Measurements from ENCODE around the gene CLTCL1. TPM values are rescaled to one million over a fixed set of nuclear protein-coding genes. Genes with fewer than 3 reads are reported as not detected.

Gene CLTCL1
- total RNA-seq, 2 donors from 2014 or later = 0.16 to 1.0 TPM

DNA sequence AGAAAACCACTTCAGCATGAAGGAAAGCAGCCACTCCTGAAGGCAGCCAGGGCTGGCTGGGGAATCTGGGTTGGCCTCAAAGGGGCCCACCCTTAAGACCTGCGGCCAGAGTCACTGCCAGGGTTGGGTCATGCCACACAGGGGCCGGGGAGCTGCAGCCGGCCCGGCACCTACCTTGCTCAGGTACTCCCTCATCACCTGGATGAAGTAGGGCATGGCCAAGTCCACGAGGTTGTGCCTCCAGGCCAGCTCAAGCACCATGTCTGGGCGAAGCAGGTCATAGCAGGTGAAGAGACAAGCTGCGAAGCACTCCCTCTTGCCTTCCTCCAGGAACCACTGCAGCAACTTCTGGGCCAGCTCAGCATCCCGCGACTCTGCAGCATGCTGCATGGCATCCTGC, 108.3 kb downstream of the CLTCL1 start:
- DNase-seq (no peak), ATAC-seq (no peak)
- Mint-ChIP-seq H3K27me3 (no peaks in the 10 kb centered on the region), H3K4me3 (no peak overlapping the region), H3K4me1 (peaks cover 15% of the 10 kb centered on the region), H3K36me3 (ENCODE audit: low read depth) (no peaks in the 10 kb centered on the region), H3K27ac (no peak overlapping the region)
- no peaks in the 10 kb centered on the region for H3K9me3 ChIP-seq (ENCODE audit: control insufficient read depth, low read length, poor library complexity, severe bottlenecking)

DNA sequence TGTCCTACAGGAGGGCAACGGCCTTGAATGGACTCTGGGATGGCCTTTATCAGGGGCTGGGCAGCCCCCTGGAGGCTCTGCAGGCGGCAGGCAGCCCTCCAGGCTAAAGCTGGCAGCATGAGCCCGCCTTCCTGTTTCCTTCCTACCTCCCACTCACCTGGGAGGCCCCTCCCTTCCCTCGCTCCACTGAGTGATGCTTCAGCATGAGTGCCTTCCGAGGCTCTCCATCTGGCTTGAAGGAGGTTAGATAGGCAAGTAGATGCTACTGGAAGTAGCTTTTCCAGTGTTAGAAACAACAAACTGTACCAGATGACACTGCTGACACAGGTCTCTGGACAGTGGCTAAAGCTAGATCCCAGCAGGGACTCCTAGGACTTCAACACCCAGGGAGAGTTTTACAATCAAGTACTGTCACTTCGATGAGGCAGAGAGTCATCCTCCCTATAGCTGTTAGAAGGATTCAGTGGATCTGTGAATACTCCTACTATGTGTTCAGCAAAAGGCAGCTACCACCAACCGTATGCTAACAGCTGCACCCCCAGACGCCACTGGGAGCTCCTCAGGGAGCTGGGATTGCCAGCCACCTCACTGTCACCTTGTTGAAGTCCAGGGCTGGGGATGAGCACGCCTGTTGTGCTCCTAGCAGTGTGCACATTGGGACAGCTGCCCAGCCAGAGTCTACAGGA, 108.9 kb downstream of the CLTCL1 start:
- Mint-ChIP-seq H3K4me1 (peaks cover 15% of the 10 kb centered on the region), H3K36me3 (ENCODE audit: low read depth) (no peaks in the 10 kb centered on the region), H3K27me3 (no peaks in the 10 kb centered on the region), H3K27ac (peak overlapping the region; percentile 81), H3K4me3 (no peak overlapping the region)
- DNase-seq (no peak), ATAC-seq (no peak)
- no peaks in the 10 kb centered on the region for H3K9me3 ChIP-seq (ENCODE audit: control insufficient read depth, low read length, poor library complexity, severe bottlenecking)

DNA sequence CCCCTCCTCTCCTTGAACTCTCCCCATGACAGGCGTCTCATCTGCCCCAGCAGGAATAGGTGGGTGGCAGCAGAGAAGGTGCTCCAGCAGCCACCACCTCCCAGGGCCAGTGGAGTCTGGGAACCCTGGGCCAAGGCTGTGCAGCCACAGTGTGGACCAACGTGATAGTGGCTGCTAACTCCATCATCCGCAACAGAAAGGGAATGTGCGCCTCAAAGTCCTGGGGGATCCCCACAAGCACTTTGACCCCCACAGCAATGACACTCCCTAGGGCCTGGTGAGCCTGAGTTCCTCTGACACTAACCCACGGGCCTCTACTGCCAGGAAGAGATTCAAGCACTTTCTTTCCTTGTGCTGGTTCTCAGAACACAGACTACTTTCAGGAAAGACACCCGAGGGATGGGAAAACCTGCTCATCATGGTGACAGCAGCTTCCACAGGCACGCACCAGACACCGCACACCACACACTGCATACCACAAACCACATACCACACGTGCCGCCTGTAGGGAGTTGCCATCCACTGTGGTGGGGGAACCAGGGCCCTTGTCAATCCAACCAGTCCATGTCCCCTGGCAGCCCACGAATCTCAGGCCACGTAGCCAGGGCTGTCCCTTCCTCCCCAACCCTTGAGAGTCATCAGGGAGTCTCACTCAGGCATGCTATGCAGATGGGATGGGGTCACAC, 109.6 kb downstream of the CLTCL1 start:
- H3K36me3 Mint-ChIP-seq (ENCODE audit: low read depth) = no peaks in the 10 kb centered on the region
- no peaks in the 10 kb centered on the region for H3K27me3 Mint-ChIP-seq
- H3K9me3 ChIP-seq (ENCODE audit: control insufficient read depth, low read length, poor library complexity, severe bottlenecking) = no peaks in the 10 kb centered on the region
- DNase-seq = no peak
- peaks cover 15% of the 10 kb centered on the region for H3K4me1 Mint-ChIP-seq
- no peak for ATAC-seq
- H3K27ac Mint-ChIP-seq = peak overlapping the region; percentile 81
- H3K4me3 Mint-ChIP-seq = no peak overlapping the region

DNA sequence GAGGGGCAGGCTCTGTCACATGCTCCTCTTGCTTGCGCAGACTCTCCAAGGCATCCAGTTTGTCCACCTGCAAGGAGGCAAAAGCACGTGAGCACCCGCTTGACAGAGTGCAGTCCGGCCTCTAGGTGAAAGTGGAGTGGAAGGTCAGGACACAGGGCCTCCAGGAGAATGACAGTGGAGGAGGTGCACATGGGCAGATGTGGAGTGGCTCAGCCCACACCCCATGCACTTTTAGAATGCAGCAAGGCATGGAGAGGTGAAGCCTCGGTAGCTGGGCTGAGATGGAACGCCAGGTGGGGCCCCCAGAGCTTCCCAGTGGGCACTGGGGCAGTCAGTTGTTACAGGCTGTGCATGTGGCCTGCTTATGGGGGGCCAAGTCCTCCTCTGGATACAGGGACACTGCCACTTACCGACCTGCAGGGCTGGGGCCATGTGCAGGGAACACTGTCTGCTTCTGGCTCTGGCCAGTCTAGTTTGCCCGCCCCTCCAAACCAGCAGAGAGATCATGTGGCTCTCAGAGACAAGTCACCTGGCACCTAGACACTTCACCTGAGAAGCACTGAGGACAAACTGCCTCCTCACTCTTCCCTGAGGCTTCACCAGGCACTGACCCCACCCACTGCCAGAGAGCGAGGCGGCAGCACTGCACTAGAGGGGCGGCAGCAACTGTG, 110.6 kb downstream of the CLTCL1 start:
- Mint-ChIP-seq H3K36me3 (ENCODE audit: low read depth) (no peaks in the 10 kb centered on the region), H3K4me3 (no peak overlapping the region), H3K4me1 (peaks cover 15% of the 10 kb centered on the region), H3K27ac (peak overlapping the region; percentile 81), H3K27me3 (no peaks in the 10 kb centered on the region)
- DNase-seq (no peak), ATAC-seq (no peak)
- H3K9me3 ChIP-seq (ENCODE audit: control insufficient read depth, low read length, poor library complexity, severe bottlenecking) = no peaks in the 10 kb centered on the region

DNA sequence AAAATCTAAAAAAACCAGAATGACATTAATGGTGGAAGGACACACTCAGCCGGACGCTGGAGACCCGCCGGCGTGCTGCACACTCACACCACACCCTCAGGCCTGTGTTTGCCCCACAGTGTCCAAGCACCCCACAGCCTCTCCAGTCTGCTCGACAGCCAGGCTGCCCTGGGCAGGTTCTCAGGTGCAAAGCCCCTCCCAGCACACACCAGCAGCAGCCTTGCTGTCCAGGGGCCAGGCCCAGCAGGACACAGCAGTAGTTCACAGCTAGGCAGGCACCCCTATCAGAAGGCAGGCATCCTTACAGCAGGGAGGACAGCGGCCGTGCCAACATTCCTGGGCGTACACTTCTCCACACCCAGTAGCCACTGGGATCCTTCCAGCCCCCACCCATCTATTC, 111.3 kb downstream of the CLTCL1 start:
- peaks cover 17% of the 10 kb centered on the region for H3K4me1 Mint-ChIP-seq

DNA sequence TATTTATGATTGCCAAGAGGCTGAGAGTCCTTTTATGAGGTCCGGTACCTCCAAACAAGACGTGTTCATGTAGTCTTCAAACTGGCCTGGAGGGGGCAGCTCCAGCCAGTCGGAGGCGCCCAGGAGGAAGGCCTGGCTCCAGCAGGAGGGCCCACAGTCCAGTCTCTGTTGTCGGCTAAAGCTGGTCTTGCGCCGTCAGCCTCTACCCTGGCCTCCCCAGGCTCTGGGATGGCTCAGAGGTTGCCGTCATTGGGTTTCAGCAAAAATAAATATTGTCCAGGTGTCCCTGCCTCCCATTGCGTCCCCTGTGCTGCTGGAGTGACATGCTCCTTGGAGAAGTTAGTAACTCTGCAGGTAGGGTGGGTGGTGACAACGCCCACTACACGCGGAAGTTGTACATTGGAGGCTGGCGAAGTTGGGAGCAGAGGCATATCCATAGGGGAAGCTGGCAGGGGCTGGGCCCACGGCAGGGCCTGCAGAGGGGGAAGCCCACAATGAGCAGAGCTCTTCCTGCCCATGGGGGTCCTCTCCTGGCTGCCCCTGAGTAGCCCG, 111.9 kb downstream of the CLTCL1 start:
- no peaks in the 10 kb centered on the region for H3K27me3 Mint-ChIP-seq
- no peaks in the 10 kb centered on the region for H3K36me3 Mint-ChIP-seq (ENCODE audit: low read depth)
- DNase-seq = no peak
- peak; percentile 50 for ATAC-seq
- peaks cover 17% of the 10 kb centered on the region for H3K4me1 Mint-ChIP-seq
- H3K27ac Mint-ChIP-seq = peak overlapping the region; percentile 54
- no peaks in the 10 kb centered on the region for H3K9me3 ChIP-seq (ENCODE audit: control insufficient read depth, low read length, poor library complexity, severe bottlenecking)
- H3K4me3 Mint-ChIP-seq = peak overlapping the region; percentile 88

More for the DNA sequence above, 111.3 kb downstream of the CLTCL1 start:
- Mint-ChIP-seq H3K36me3 (ENCODE audit: low read depth) (no peaks in the 10 kb centered on the region), H3K27me3 (no peaks in the 10 kb centered on the region), H3K4me3 (no peak overlapping the region), H3K27ac (no peak overlapping the region)
- ATAC-seq (no peak), DNase-seq (no peak)
- H3K9me3 ChIP-seq (ENCODE audit: control insufficient read depth, low read length, poor library complexity, severe bottlenecking) = no peaks in the 10 kb centered on the region

DNA sequence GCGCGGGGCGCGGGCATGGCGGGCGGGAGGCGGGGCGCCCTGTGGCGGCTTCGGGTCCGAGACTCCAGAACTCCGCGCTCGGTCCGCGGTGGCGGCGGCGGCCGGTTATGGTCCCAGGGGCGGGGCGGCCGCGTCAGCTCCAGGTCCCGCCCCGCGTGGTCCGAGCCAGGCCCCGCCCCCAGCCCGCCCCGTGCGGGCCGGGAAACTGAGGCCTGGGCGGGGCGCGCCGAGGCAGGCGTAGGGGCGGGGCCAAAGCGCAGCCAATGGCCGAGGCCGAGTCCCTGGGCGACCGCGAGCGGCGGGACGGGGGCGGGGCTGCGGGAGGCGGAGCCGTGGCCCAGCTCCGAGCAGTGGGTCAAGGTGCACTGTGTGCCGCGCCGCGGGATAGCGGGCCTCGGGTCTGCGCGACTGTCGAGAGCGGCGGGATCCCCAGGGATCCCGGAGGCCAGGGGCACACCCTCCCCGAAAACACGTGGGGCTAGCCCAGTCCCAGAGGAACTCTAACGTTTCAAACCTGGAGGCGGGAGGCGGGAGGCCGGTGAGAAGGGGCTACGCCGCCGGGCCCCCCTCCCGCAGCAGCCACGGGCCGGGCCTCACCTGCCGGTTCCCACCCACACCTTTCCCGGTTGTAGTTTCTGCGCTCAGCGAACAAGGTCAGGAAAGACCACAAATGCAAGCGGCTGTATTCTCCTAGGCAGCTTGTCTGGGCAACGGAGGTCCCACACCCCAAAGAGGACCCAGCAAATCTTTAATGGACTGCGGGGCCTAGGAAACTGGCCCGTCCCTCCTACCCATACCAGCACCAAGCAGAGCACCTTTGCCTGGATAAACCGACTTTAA, 112.6 kb downstream of the CLTCL1 start, which contains the start of gene SLC25A1:
SLC25A1 (minus strand) TSS at position 80 of the 840 bp plus-strand sequence; CDS start at position 17, 63 bp downstream.
- Mint-ChIP-seq H3K27ac (peak within 1 kb of the TSS; percentile 54), H3K36me3 (ENCODE audit: low read depth) (no peaks in the 10 kb centered on the region), H3K4me1 (peaks cover 17% of the 10 kb centered on the region), H3K4me3 (peak within 1 kb of the TSS; percentile 88), H3K27me3 (no peaks in the 10 kb centered on the region)
- ATAC-seq (peak; percentile 78), DNase-seq (peak; percentile 44 to 81 (median 77))
- H3K9me3 ChIP-seq (ENCODE audit: control insufficient read depth, low read length, poor library complexity, severe bottlenecking) = no peaks in the 10 kb centered on the region

DNA sequence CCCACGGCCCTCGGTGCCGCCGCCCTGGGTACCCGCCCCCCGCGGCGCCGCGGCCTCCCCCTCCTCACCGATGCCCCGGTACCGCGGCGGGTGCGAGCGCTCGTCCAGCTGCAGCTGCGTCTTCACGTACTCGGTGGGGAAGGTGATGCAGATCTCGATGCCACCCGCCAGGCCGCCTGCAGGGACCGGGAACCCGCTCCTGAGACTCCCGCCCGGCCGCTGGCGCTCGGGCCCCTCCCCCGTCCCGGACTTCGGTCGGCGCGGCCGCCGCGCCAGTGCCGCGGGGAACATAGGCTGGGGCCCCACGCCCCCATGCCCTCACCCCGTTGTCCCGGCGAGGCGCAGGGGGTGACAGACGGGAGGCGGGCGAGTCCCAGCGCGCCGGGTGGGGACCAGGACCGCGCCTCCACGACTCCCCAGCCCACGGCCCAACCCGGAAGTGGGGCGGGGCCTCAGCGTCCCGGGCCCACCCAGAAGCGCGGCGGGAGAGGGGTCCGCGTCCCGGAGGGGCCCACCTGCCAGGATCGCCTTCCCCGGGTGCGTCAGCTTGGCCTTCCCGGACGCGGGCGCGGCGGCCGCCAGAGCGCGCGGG, 113.4 kb downstream of the CLTCL1 start:
- peaks cover 22% of the 10 kb centered on the region for H3K4me1 Mint-ChIP-seq
- no peaks in the 10 kb centered on the region for H3K9me3 ChIP-seq (ENCODE audit: control insufficient read depth, low read length, poor library complexity, severe bottlenecking)
- ATAC-seq = peak; percentile 70
- DNase-seq = peak in 2 of 3 donors; percentile 64
- H3K4me3 Mint-ChIP-seq = peak overlapping the region; percentile 76
- H3K27me3 Mint-ChIP-seq = no peaks in the 10 kb centered on the region
- no peak overlapping the region for H3K27ac Mint-ChIP-seq
- no peaks in the 10 kb centered on the region for H3K36me3 Mint-ChIP-seq (ENCODE audit: low read depth)

DNA sequence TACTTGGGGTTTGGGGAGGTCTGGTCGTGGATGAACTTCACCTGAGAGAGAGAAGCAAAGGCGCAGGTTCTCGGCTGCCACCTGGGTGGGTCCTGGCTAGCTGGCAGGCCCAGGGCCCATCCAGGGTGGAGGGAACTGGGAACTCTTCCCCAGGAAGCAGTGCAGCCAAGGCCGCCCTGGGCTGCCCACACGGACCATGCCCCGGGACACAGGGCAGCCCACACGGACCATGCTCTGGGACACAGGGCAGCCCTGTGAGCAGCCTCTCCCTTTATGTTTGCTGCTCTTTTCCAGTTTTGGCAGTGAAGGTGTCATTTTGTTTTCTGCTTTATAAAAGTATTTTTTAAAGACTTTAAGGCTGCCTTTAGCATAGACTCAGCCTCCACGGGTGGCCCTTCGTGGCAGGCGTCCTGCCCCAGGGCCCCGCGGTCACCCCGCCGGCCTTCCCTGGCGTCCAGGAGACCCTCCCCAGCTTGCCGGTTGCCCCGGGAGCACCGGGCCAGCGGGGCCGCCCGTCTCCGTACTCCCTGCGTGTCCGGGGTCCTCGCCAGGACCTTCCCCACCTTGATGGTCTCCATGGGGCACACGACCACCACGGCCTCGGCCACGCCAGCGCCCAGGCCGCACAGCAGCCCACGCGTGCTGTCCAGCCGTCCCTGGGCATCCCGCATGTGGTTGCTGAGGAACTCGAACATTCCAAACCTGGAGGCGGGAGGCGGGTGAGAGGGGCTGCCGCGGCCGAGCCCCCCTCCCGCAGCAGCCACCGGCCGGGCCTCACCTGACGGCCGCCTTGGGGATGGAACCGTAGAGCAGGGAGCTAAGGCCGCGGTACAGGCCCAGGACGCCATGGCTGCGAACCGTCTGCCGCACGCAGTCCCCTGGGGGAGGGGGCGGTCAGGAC, 114.1 kb downstream of the CLTCL1 start:
- no peaks in the 10 kb centered on the region for H3K9me3 ChIP-seq (ENCODE audit: control insufficient read depth, low read length, poor library complexity, severe bottlenecking)
- Mint-ChIP-seq H3K27me3 (no peaks in the 10 kb centered on the region), H3K27ac (no peak overlapping the region), H3K4me3 (peak overlapping the region; percentile 76), H3K4me1 (peaks cover 26% of the 10 kb centered on the region), H3K36me3 (ENCODE audit: low read depth) (no peaks in the 10 kb centered on the region)
- no peak for DNase-seq
- peak; percentile 1 for ATAC-seq

DNA sequence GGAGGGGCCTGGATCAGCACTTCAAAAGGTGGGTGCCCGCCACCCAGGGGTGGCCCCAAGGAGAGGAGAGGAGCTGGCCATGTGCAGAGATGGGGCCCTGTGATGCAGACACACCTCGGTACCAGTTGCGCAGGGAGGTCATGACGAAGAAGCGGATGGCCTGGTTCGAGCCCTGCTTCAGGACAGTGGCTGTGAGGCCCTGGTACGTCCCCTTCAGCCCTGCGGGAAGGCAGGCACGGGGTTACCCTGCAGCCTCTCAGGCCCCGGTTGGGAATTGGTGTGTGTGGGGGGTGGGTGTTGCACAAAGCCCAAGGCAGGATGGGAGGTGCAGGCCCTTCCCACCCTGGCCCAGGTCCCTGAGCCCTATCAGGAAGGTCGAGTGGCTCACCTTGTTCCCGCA, 114.8 kb downstream of the CLTCL1 start:
- no peaks in the 10 kb centered on the region for H3K9me3 ChIP-seq (ENCODE audit: control insufficient read depth, low read length, poor library complexity, severe bottlenecking)
- Mint-ChIP-seq H3K4me3 (peak overlapping the region; percentile 50), H3K27me3 (no peaks in the 10 kb centered on the region), H3K27ac (no peak overlapping the region), H3K36me3 (ENCODE audit: low read depth) (no peaks in the 10 kb centered on the region), H3K4me1 (peaks cover 27% of the 10 kb centered on the region)
- DNase-seq (no peak), ATAC-seq (no peak)

DNA sequence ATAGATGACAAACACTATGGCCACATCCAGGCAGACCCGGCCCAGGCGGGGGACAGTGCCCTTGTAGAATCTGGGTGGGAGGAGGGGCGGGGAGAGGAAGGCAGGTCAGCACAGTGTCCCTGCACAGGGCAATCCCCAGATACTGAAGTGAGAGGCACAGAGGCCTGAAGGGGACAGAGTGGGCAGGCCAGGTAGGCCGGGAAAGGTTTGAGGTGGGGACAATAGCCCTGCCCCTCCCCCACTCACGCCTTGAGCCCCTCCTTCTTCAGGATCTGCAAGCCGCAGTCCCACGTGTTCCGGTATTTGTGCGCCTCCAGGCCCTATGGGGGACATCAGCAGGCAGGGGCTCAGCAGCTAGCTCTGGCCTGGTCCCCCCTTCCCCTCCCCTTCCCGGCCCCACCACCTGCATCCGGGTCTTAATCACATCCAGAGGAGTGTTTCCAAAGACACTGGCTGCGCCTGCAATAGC, 115.3 kb downstream of the CLTCL1 start:
- DNase-seq (no peak), ATAC-seq (no peak)
- H3K36me3 Mint-ChIP-seq (ENCODE audit: low read depth) = no peaks in the 10 kb centered on the region
- H3K9me3 ChIP-seq (ENCODE audit: control insufficient read depth, low read length, poor library complexity, severe bottlenecking) = no peaks in the 10 kb centered on the region
- H3K4me1 Mint-ChIP-seq = peaks cover 26% of the 10 kb centered on the region
- H3K4me3 Mint-ChIP-seq = peak overlapping the region; percentile 50
- H3K27ac Mint-ChIP-seq = no peak overlapping the region
- H3K27me3 Mint-ChIP-seq = no peaks in the 10 kb centered on the region

Data from T-helper 17 cell (primary cell).